Liver (tissue), 9 donors: ENCODE measurements around the gene MAPK6. TPM values are rescaled to one million over a fixed set of nuclear protein-coding genes. Genes with fewer than 3 reads are reported as not detected.

Experiments
- DNase-seq: peaks from one replicate; pipeline ENCODE4 v3.0.0-alpha.2; 2017; ENCODE audit warnings: low spot score
- H3K27ac ChIP-seq, 2 donors: one replicate each; pipeline ENCODE4 v1.7.0; 2013; ENCODE audit warnings: inconsistent platforms in 2 of 2, low read length in 2 of 2, control low read depth in 1 of 2, low read depth in 1 of 2, mild to moderate bottlenecking in 1 of 2
- H3K27me3 ChIP-seq, 4 donors: one replicate each; pipeline versions ENCODE4 v1.6.1 to v1.7.0; 2013; ENCODE audit warnings: low read length in 3 of 4, inconsistent platforms in 1 of 4, mild to moderate bottlenecking in 1 of 4, moderate library complexity in 1 of 4; ENCODE audit not compliant: control insufficient read depth in 4 of 4, insufficient read depth in 4 of 4
- H3K36me3 ChIP-seq, 4 donors: one replicate each; pipeline versions ENCODE4 v1.6.1 to v1.7.0; 2013; ENCODE audit warnings: low read length in 3 of 4, mild to moderate bottlenecking in 3 of 4, low read depth in 1 of 4, moderate library complexity in 1 of 4; ENCODE audit not compliant: control insufficient read depth in 4 of 4, insufficient read depth in 3 of 4
- H3K4me1 ChIP-seq, 4 donors: one replicate each; pipeline versions ENCODE4 v1.6.1 to v1.7.0; 2013; ENCODE audit warnings: low read length in 3 of 4, mild to moderate bottlenecking in 3 of 4, moderate library complexity in 1 of 4; ENCODE audit not compliant: control insufficient read depth in 4 of 4, insufficient read depth in 4 of 4
- H3K4me3 ChIP-seq, 3 donors: one replicate each; pipeline versions ENCODE4 v1.6.1 to v1.7.0; 2013; ENCODE audit warnings: low read length in 3 of 3, control low read depth in 1 of 3, low read depth in 1 of 3, mild to moderate bottlenecking in 1 of 3
- H3K9ac ChIP-seq, 2 donors: one replicate each; pipeline ENCODE4 v1.7.0; 2013; ENCODE audit warnings: low read length in 2 of 2, mild to moderate bottlenecking in 2 of 2, moderate library complexity in 2 of 2, control low read depth in 1 of 2, low read depth in 1 of 2
- H3K9me3 ChIP-seq, 4 donors: one replicate each; pipeline versions ENCODE4 v1.6.1 to v1.7.0; 2013; ENCODE audit warnings: low read length in 3 of 4; ENCODE audit not compliant: control insufficient read depth in 4 of 4
- EGR1 ChIP-seq, 2 donors: IDR thresholded peaks; 2 replicates each; pipeline ENCODE4 v1.6.1; 2016 to 2018; ENCODE audit warnings: antibody characterized with exemption in 2 of 2, low read depth in 2 of 2
- FOXA2 ChIP-seq: IDR thresholded peaks from 2 replicates; pipeline ENCODE4 v1.6.1; 2016; ENCODE audit warnings: antibody characterized with exemption
- GABPA ChIP-seq, 2 donors: IDR thresholded peaks in 1 of 2; conservative IDR thresholded peaks in 1 of 2; 2 replicates each; pipeline ENCODE4 v1.6.1; 2016; ENCODE audit warnings: antibody characterized with exemption in 2 of 2, mild to moderate bottlenecking in 1 of 2, moderate library complexity in 1 of 2
- HNF4A ChIP-seq, 2 donors: conservative IDR thresholded peaks; 2 replicates each; pipeline ENCODE4 v1.6.1; 2016; ENCODE audit warnings: antibody characterized with exemption in 2 of 2, mild to moderate bottlenecking in 2 of 2
- RXRA ChIP-seq, 2 donors: IDR thresholded peaks; 2 replicates each; pipeline ENCODE4 v1.6.1; 2017 to 2018; ENCODE audit warnings: antibody characterized with exemption in 2 of 2, mild to moderate bottlenecking in 1 of 2
- TAF1 ChIP-seq: conservative IDR thresholded peaks from 2 replicates; pipeline ENCODE4 v1.6.1; 2016; ENCODE audit warnings: antibody characterized with exemption, mild to moderate bottlenecking
- YY1 ChIP-seq: IDR thresholded peaks from 2 replicates; pipeline ENCODE4 v1.6.1; 2016; ENCODE audit warnings: antibody characterized with exemption, mild to moderate bottlenecking
- WGBS: extraction: QIAGEN DNeasy Blood & Tissue Kit; methylation state at CpG from one replicate; pipeline ENCODE4 v1.1.7; 2013; 5-methylcytosine and 5-hydroxymethylcytosine counted together
- polyA plus RNA-seq, 2 donors: library from polyadenylated mRNA; stranded (reverse) in 1 of 2; unstranded in 1 of 2; fragments of 200-250 nt in 1 of 2; fragments of >200 nt in 1 of 2; fragmentation: Nextera tagmentation in 1 of 2; extraction: Ambion mirVana in 1 of 2; gene quantifications; one replicate each; pipeline versions ENCODE4 v1.2.1 to v1.2.3, GENCODE V29; 2013 to 2015
- total RNA-seq, 2 donors: library from RNA; depleted of rRNA; stranded (reverse); fragments of >200 nt; gene quantifications; one replicate each; pipeline ENCODE4 v1.2.3, GENCODE V29; 2014
- TF ChIP-seq, protein P1 (sequence below): IDR thresholded peaks from 2 replicates; pipeline ENCODE4 v1.6.1; 2016; ENCODE audit warnings: antibody characterized with exemption, mild to moderate bottlenecking
- TF ChIP-seq, protein P2 (sequence below): IDR thresholded peaks from 2 replicates; pipeline ENCODE4 v1.6.1; 2016; ENCODE audit warnings: antibody characterized with exemption
- TF ChIP-seq, protein P3 (sequence below): fragments of 150-350 bp; IDR thresholded peaks from 2 replicates; pipeline ENCODE4 v1.5.1; 2017; ENCODE audit warnings: improper control_type of control experiment, low read depth, low read length; ENCODE audit not compliant: missing input control
- TF ChIP-seq, protein P4 (sequence below): IDR thresholded peaks from 2 replicates; pipeline ENCODE4 v1.6.1; 2016; ENCODE audit warnings: antibody characterized with exemption
- donor health status: healthy.
- donor health status: healthy.
- donor health status: healthy.
- donor health status: healthy.
- donor health status: healthy.

The MAPK6 gene
- total and polyA plus RNA-seq, 4 donors = 9.7 to 47.8 (median 32.1) TPM

DNA sequence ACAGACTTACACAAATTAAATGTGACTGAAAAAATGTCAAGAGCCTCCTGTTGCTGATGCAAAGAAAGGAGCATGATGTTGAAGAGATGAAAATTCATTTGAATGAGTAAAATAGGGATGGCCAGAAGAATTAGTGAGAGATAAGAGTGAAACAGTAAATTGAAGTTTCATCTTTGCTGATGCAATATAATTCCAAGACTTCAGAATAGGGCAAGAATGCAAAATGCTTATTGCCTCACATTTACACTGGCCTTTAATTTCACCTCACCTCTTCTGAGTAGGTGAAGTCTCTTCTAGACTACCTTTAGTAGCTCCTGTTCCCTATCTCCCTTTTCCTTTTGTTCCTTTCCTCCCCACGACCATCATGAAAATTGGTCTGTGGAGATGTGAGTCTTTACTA, 15.3 kb upstream of the MAPK6 start:
- Histone ChIP-seq H3K9me3 (no peaks in the 10 kb centered on the region), H3K36me3 (no peaks in the 10 kb centered on the region), H3K9ac (no peak overlapping the region), H3K4me1 (peaks cover 0 to under 1% (median 0%) of the 10 kb centered on the region in 4 donors), H3K27me3 (no peaks in the 10 kb centered on the region), H3K27ac (no peak overlapping the region), H3K4me3 (no peak overlapping the region)
- 91% methylated on average over 1 of the region's 1 CpG for WGBS
- no peak for TF ChIP-seq HNF4A (conservative IDR thresholded peaks at IDR 0.05)
- no peak for TF ChIP-seq RXRA (IDR thresholded peaks at IDR 0.05)
- TF ChIP-seq, protein P1, sequence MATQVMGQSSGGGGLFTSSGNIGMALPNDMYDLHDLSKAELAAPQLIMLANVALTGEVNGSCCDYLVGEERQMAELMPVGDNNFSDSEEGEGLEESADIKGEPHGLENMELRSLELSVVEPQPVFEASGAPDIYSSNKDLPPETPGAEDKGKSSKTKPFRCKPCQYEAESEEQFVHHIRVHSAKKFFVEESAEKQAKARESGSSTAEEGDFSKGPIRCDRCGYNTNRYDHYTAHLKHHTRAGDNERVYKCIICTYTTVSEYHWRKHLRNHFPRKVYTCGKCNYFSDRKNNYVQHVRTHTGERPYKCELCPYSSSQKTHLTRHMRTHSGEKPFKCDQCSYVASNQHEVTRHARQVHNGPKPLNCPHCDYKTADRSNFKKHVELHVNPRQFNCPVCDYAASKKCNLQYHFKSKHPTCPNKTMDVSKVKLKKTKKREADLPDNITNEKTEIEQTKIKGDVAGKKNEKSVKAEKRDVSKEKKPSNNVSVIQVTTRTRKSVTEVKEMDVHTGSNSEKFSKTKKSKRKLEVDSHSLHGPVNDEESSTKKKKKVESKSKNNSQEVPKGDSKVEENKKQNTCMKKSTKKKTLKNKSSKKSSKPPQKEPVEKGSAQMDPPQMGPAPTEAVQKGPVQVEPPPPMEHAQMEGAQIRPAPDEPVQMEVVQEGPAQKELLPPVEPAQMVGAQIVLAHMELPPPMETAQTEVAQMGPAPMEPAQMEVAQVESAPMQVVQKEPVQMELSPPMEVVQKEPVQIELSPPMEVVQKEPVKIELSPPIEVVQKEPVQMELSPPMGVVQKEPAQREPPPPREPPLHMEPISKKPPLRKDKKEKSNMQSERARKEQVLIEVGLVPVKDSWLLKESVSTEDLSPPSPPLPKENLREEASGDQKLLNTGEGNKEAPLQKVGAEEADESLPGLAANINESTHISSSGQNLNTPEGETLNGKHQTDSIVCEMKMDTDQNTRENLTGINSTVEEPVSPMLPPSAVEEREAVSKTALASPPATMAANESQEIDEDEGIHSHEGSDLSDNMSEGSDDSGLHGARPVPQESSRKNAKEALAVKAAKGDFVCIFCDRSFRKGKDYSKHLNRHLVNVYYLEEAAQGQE = no peak
- TF ChIP-seq, protein P2, sequence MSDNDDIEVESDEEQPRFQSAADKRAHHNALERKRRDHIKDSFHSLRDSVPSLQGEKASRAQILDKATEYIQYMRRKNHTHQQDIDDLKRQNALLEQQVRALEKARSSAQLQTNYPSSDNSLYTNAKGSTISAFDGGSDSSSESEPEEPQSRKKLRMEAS = no peak
- no peak for DNase-seq

DNA sequence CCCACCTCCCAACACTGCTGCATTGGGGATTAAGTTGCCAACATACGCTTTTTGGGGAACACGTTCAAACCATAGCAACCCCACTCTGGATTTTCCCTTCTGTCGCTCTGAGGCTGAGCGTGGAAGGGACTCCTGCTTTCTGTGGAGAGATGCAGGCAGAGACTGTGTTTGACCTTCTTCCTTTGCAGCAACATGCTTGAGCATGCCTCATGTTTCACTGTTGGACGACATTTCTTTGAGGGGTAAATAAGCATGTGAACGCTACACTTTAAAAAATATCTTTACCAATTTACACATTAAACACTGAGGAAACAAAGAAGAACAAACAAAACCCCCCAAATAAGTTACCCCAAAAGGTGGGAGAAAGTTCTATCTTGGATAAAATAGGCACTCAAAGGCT, 14.2 kb upstream of the MAPK6 start:
- no peaks in the 10 kb centered on the region for H3K27me3 ChIP-seq
- H3K27ac ChIP-seq = no peak overlapping the region
- TF ChIP-seq, protein P3, sequence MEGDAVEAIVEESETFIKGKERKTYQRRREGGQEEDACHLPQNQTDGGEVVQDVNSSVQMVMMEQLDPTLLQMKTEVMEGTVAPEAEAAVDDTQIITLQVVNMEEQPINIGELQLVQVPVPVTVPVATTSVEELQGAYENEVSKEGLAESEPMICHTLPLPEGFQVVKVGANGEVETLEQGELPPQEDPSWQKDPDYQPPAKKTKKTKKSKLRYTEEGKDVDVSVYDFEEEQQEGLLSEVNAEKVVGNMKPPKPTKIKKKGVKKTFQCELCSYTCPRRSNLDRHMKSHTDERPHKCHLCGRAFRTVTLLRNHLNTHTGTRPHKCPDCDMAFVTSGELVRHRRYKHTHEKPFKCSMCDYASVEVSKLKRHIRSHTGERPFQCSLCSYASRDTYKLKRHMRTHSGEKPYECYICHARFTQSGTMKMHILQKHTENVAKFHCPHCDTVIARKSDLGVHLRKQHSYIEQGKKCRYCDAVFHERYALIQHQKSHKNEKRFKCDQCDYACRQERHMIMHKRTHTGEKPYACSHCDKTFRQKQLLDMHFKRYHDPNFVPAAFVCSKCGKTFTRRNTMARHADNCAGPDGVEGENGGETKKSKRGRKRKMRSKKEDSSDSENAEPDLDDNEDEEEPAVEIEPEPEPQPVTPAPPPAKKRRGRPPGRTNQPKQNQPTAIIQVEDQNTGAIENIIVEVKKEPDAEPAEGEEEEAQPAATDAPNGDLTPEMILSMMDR = no peak
- TF ChIP-seq FOXA2 (no peak), HNF4A (conservative IDR thresholded peaks at IDR 0.05) (no peak), TAF1 (no peak), GABPA (IDR thresholded peaks at IDR 0.05 in 1 of 2, conservative IDR thresholded peaks at IDR 0.05 in 1 of 2) (no peak), YY1 (no peak), EGR1 (IDR thresholded peaks at IDR 0.05; ENCODE audit: low read depth in 2 of 2) (no peak)
- TF ChIP-seq, protein P4, sequence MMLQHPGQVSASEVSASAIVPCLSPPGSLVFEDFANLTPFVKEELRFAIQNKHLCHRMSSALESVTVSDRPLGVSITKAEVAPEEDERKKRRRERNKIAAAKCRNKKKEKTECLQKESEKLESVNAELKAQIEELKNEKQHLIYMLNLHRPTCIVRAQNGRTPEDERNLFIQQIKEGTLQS = no peak
- TF ChIP-seq, protein P1 = no peak
- no peaks in the 10 kb centered on the region for H3K9me3 ChIP-seq
- no peak overlapping the region for H3K4me3 ChIP-seq
- no peaks in the 10 kb centered on the region for H3K36me3 ChIP-seq
- H3K4me1 ChIP-seq = peaks cover 0 to 6% (median 0%) of the 10 kb centered on the region in 4 donors
- no peak overlapping the region for H3K9ac ChIP-seq
- DNase-seq = no peak
- WGBS = 96% methylated on average over 6 of the region's 6 CpGs
